Kidney (tissue), 14 donors: ENCODE data around the gene ZIC5. TPM values are rescaled to one million over a fixed set of nuclear protein-coding genes. Genes with fewer than 3 reads are reported as not detected.
A peak's percentile ranks its signal among the peaks of the same experiment; 100 is the strongest.

Experiments
- DNase-seq, 5 donors: peaks; one replicate each; pipeline ENCODE4 v3.0.0-alpha.2; 2013 to 2020
- FAIRE-seq: peaks from 2 replicates; lab custom pipeline; 2012; peaks lifted over from hg19 to GRCh38; lab: Jason Lieb, UNC
- H3K27ac ChIP-seq, 2 donors: one replicate each; pipeline ENCODE4 v1.7.0; 2013; ENCODE audit warnings: low read depth in 2 of 2, low read length in 2 of 2, inconsistent platforms in 1 of 2
- H3K27me3 ChIP-seq: one replicate; pipeline ENCODE4 v1.7.1; 2013; ENCODE audit warnings: low read length, inconsistent platforms; ENCODE audit not compliant: control insufficient read depth, insufficient read depth
- H3K36me3 ChIP-seq, 3 donors: one replicate each; pipeline versions ENCODE4 v1.7.0 to v1.7.1; 2013; ENCODE audit warnings: low read length in 3 of 3, control low read depth in 1 of 3, inconsistent platforms in 1 of 3; ENCODE audit not compliant: insufficient read depth in 3 of 3, control insufficient read depth in 2 of 3
- H3K4me1 ChIP-seq, 3 donors: one replicate each; pipeline versions ENCODE4 v1.7.0 to v1.7.1; 2013; ENCODE audit warnings: low read length in 3 of 3, inconsistent platforms in 1 of 3, low read depth in 1 of 3; ENCODE audit not compliant: control insufficient read depth in 2 of 3, insufficient read depth in 2 of 3
- H3K4me3 ChIP-seq, 3 donors: one replicate each; pipeline versions ENCODE4 v1.7.0 to v1.8.1; 2013; ENCODE audit warnings: low read length in 3 of 3, control low read depth in 1 of 3, inconsistent platforms in 1 of 3
- H3K9ac ChIP-seq, 3 donors: one replicate each; pipeline versions ENCODE4 v1.7.0 to v1.7.1; 2013; ENCODE audit warnings: low read length in 3 of 3, control low read depth in 1 of 3, inconsistent platforms in 1 of 3
- H3K9me3 ChIP-seq, 3 donors: one replicate each; pipeline versions ENCODE4 v1.7.0 to v1.7.1; 2013; ENCODE audit warnings: low read length in 3 of 3, control low read depth in 1 of 3, inconsistent platforms in 1 of 3; ENCODE audit not compliant: control insufficient read depth in 2 of 3, insufficient read depth in 1 of 3
- intact Hi-C: fragments of 100-400 bp; cut with DNase I; formaldehyde crosslinking; loops from one replicate; pipeline ENCODE4 v1.11.1; 2022
- polyA plus RNA-seq: library from polyadenylated mRNA; stranded (reverse); fragments of 350-450 nt; fragmentation: Illumina TruSeq; extraction: RNeasy Lipid Tissue Mini Kit (QIAGEN cat#74804); gene quantifications from one replicate; pipeline ENCODE4 v1.2.3, GENCODE V29; 2014; ENCODE audit warnings: low read depth, low replicate concordance; ENCODE audit not compliant: insufficient read depth
- total RNA-seq: library from RNA; stranded (reverse); fragmentation: NEBNext Ultra II Directional; extraction: Animal tissue kit (Norgen Biotek cat#: 25700); gene quantifications from one replicate; pipeline ENCODE4 v1.2.1, GENCODE V29; 2021
- TF ChIP-seq, protein P1 (sequence below): IDR thresholded peaks from 3 replicates; pipeline ENCODE4 v1.5.1; 2012; ENCODE audit warnings: mild to moderate bottlenecking, moderate library complexity, borderline replicate concordance; ENCODE audit not compliant: insufficient read depth; ENCODE audit errors: extremely low read depth
- donor health status: control.
- donor health status: control.
- donor health status: control.
- donor health status: control.
- donor health status: control.
- donor health status: DM: yes; HTN: yes; CAD: no.
- donor health status: Normal renal cell carcinoma (clear cell type).

ZIC5 gene
- total and polyA plus RNA-seq, 2 donors from 2014 or later = not detected

DNA sequence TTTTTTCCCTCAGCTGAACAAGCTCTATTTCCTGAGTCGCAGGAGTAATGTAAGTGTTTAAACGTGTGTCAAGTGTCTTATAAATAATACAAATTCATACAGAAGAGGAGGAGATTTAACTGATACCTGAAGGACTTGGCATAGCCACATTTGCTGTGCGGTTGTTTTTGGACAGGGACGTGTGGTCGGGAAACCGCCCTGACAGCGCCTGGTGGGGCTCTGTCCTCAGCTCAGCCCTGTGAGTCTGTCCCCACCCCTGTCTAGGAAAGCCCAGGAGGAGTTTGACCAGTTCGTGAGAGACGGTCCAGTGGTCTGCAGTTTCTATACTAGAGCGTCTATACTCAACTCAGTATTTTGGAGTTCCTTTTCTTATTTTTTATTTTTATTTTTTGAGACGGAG lies 26.7 kb upstream of the ZIC5 start:
- FAIRE-seq = no peak
- H3K4me3 ChIP-seq = no peak overlapping the region
- peaks cover 0 to 9% (median 4%) of the 10 kb centered on the region in 3 donors for H3K9me3 ChIP-seq
- no peak overlapping the region for H3K27ac ChIP-seq
- no peaks in the 10 kb centered on the region for H3K4me1 ChIP-seq
- no peak for DNase-seq
- H3K36me3 ChIP-seq = no peaks in the 10 kb centered on the region
- TF ChIP-seq, protein P1, sequence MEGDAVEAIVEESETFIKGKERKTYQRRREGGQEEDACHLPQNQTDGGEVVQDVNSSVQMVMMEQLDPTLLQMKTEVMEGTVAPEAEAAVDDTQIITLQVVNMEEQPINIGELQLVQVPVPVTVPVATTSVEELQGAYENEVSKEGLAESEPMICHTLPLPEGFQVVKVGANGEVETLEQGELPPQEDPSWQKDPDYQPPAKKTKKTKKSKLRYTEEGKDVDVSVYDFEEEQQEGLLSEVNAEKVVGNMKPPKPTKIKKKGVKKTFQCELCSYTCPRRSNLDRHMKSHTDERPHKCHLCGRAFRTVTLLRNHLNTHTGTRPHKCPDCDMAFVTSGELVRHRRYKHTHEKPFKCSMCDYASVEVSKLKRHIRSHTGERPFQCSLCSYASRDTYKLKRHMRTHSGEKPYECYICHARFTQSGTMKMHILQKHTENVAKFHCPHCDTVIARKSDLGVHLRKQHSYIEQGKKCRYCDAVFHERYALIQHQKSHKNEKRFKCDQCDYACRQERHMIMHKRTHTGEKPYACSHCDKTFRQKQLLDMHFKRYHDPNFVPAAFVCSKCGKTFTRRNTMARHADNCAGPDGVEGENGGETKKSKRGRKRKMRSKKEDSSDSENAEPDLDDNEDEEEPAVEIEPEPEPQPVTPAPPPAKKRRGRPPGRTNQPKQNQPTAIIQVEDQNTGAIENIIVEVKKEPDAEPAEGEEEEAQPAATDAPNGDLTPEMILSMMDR = no peak
- H3K27me3 ChIP-seq = peaks cover 48% of the 10 kb centered on the region
- intact Hi-C loops = no loop called here
- H3K9ac ChIP-seq = no peak overlapping the region

DNA sequence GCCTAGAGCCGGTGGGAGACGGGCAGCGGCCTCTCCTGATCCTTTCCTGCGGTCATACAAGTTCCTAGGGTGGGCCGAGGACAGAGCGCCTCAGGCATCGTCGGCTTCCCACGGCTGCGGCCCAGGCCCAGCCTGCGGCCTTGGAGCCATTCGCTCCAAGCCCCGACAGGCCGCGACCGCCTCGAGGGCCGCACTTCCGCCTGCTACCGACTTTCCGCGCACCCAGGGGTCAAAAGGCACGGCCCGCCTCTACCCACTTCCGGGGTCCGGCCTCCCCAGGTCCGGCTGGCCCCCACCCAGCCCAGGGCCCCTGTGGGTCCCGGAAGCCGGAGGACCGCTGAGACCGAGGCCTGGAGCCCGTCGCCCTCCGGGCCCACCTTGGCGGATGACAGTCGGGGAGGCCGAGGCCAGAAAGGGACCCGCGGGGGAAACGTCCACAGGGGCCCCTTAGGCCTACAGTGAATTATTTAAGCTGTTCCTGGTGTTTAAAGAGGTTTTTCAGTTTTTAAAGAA lies 26.2 kb upstream of the ZIC5 start:
- intact Hi-C loops = no loop called here
- peaks cover 53% of the 10 kb centered on the region for H3K27me3 ChIP-seq
- TF ChIP-seq, protein P1 = no peak
- H3K9me3 ChIP-seq = peaks cover 0 to 9% (median 4%) of the 10 kb centered on the region in 3 donors
- no peak overlapping the region for H3K27ac ChIP-seq
- H3K36me3 ChIP-seq = no peaks in the 10 kb centered on the region
- H3K4me1 ChIP-seq = no peaks in the 10 kb centered on the region
- H3K9ac ChIP-seq = no peak overlapping the region
- FAIRE-seq (no peak), DNase-seq (peak in 2 of 5 donors; percentile 2 to 52)
- no peak overlapping the region for H3K4me3 ChIP-seq

DNA sequence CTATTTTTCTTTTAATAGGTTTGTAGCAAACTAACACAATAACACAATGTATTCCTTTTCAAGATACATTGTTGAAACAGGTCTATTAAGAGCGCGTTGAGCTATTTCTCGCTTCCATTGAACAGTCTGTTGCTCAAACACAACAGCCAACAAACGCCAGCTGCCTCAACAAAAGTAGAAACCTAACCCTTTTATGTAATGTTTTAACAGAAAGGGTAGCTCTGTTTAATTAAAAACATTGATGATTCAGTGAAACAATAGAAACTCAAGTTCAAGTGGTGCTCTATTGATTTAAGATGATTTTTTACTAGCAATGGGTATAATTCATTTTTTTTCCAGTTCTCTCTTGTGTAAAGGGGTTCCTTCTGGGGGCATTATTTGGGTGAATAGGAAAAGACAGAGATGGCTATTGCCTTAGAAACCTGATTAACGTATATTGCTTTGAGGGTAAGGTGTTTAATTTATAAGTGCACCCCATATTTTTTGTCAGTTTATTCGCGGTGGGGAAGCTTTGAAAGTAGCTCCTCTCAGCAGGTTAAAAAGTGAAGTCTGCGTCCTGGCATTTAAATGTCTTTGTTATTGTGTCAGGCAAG lies 24.9 kb upstream of the ZIC5 start:
- peak in 1 of 5 donors; percentile 34 for DNase-seq
- H3K9ac ChIP-seq = no peak overlapping the region
- H3K9me3 ChIP-seq = peaks cover 0 to 9% (median 4%) of the 10 kb centered on the region in 3 donors
- no peak for FAIRE-seq
- intact Hi-C loops = no loop called here
- no peaks in the 10 kb centered on the region for H3K36me3 ChIP-seq
- TF ChIP-seq, protein P1 = no peak
- H3K4me3 ChIP-seq = no peak overlapping the region
- peaks cover 62% of the 10 kb centered on the region for H3K27me3 ChIP-seq
- H3K4me1 ChIP-seq = no peaks in the 10 kb centered on the region
- no peak overlapping the region for H3K27ac ChIP-seq
